Brain microvascular endothelial cell (primary cell): ENCODE measurements around the gene TEKT2.

ENCODE experiments used
- DNase-seq: peaks from one replicate; pipeline ENCODE4 v3.0.0-alpha.2; 2020
- H3K27ac ChIP-seq: fragments of 250-450 bp; sonication (Bioruptor Pico); 2 replicates; pipeline ENCODE4 v1.5.1; 2020; ENCODE audit warnings: mild to moderate bottlenecking, moderate library complexity
- H3K27me3 ChIP-seq: fragments of 250-450 bp; sonication (Bioruptor Pico); replicated peaks from 2 replicates; pipeline ENCODE4 v1.5.1; 2020; ENCODE audit warnings: mild to moderate bottlenecking
- H3K36me3 ChIP-seq: fragments of 250-450 bp; sonication (Bioruptor Pico); replicated peaks from 2 replicates; pipeline ENCODE4 v1.5.1; 2020; ENCODE audit warnings: mild to moderate bottlenecking
- H3K4me3 ChIP-seq: 2 replicates; pipeline ENCODE4 v1.5.1; 2011; ENCODE audit warnings: low read depth, mild to moderate bottlenecking, control low read depth, low read length, moderate library complexity
- CTCF ChIP-seq: IDR thresholded peaks from 2 replicates; pipeline ENCODE4 v1.5.1; 2011; ENCODE audit warnings: low read depth, mild to moderate bottlenecking, moderate library complexity, low read length, control low read depth, inconsistent platforms; ENCODE audit errors: missing control alignments
- in situ Hi-C: cut with HindIII; loops from 2 replicates; pipeline ENCODE4 v1.10.0; 2017; ENCODE audit warnings: low sequenced_read_pairs, low pct_ligation_motif_present

Gene TEKT2

GRCh38 chr1:36111151-36111550 is 27.3 kb downstream of the TEKT2 start:
- no peak overlapping the region for H3K27ac ChIP-seq
- H3K27me3 ChIP-seq, result no peaks in the 10 kb centered on the region
- H3K4me3 ChIP-seq, result no peak overlapping the region
- no peak for DNase-seq
- in situ Hi-C loops, result no loop called here
- TF ChIP-seq CTCF, result no peak
- no peaks in the 10 kb centered on the region for H3K36me3 ChIP-seq

GRCh38 chr1:36112823-36113222 is 28.9 kb downstream of the TEKT2 start:
- Histone ChIP-seq H3K36me3 (no peaks in the 10 kb centered on the region), H3K27me3 (no peaks in the 10 kb centered on the region), H3K4me3 (no peak overlapping the region), H3K27ac (no peak overlapping the region)
- DNase-seq, result no peak
- in situ Hi-C loops, result no loop called here
- TF ChIP-seq CTCF, result no peak

- no peak overlapping the region for H3K4me3 ChIP-seq
- no peaks in the 10 kb centered on the region for H3K27me3 ChIP-seq
- no peak overlapping the region for H3K27ac ChIP-seq
- no peak for DNase-seq
- in situ Hi-C loops, result no loop called here
- TF ChIP-seq CTCF, result no peak
- H3K36me3 ChIP-seq, result no peaks in the 10 kb centered on the region
Measured at GRCh38 chr1:36114371-36114770, 30.5 kb downstream of the TEKT2 start.

- H3K4me3 ChIP-seq, result no peak overlapping the region
- no peak for TF ChIP-seq CTCF
- H3K27me3 ChIP-seq, result no peaks in the 10 kb centered on the region
- in situ Hi-C loops, result no loop called here
- peak overlapping the region; percentile 54 for H3K27ac ChIP-seq
- peak; percentile 50 for DNase-seq
- no peaks in the 10 kb centered on the region for H3K36me3 ChIP-seq
Measured at GRCh38 chr1:36115200-36115669, 31.3 kb downstream of the TEKT2 start.

- peak overlapping the region; percentile 54 for H3K27ac ChIP-seq
- no peak for TF ChIP-seq CTCF
- in situ Hi-C loops, result no loop called here
- no peak overlapping the region for H3K4me3 ChIP-seq
- peak; percentile 19 for DNase-seq
- H3K27me3 ChIP-seq, result no peaks in the 10 kb centered on the region
- H3K36me3 ChIP-seq, result no peaks in the 10 kb centered on the region
Measured at GRCh38 chr1:36115931-36116330, 32.0 kb downstream of the TEKT2 start.

GRCh38 chr1:36116901-36117300 is 33.0 kb downstream of the TEKT2 start:
- Histone ChIP-seq H3K36me3 (no peaks in the 10 kb centered on the region), H3K4me3 (no peak overlapping the region), H3K27ac (no peak overlapping the region), H3K27me3 (no peaks in the 10 kb centered on the region)
- TF ChIP-seq CTCF, result no peak
- DNase-seq, result no peak
- in situ Hi-C loops, result no loop called here
